ENCODE results near the gene ANKRD33B.

ANKRD33B gene

DNA sequence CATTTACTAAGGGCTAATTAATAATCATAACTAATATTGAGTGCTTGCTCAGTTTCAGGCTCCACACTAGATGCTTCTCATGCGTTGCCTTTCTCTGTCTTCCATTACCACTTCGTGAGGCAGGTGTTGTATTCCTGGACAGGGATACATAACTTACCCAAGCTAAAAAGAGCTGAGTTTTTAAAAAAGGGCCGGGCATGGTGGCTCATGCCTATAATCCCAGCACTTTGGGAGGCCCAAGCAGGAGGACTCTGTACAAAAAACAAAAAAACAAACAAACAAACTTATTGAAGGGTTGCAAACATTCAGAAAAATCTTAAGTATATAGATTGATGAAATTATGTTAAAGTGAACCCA is 12.1 kb upstream of the ANKRD33B start:
- TF ChIP-seq, protein P1, sequence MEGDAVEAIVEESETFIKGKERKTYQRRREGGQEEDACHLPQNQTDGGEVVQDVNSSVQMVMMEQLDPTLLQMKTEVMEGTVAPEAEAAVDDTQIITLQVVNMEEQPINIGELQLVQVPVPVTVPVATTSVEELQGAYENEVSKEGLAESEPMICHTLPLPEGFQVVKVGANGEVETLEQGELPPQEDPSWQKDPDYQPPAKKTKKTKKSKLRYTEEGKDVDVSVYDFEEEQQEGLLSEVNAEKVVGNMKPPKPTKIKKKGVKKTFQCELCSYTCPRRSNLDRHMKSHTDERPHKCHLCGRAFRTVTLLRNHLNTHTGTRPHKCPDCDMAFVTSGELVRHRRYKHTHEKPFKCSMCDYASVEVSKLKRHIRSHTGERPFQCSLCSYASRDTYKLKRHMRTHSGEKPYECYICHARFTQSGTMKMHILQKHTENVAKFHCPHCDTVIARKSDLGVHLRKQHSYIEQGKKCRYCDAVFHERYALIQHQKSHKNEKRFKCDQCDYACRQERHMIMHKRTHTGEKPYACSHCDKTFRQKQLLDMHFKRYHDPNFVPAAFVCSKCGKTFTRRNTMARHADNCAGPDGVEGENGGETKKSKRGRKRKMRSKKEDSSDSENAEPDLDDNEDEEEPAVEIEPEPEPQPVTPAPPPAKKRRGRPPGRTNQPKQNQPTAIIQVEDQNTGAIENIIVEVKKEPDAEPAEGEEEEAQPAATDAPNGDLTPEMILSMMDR (conservative IDR thresholded peaks at IDR 0.05; ENCODE audit: low read depth, low read length), result no peak
- no peak for DNase-seq (ENCODE audit: low read depth)

DNA sequence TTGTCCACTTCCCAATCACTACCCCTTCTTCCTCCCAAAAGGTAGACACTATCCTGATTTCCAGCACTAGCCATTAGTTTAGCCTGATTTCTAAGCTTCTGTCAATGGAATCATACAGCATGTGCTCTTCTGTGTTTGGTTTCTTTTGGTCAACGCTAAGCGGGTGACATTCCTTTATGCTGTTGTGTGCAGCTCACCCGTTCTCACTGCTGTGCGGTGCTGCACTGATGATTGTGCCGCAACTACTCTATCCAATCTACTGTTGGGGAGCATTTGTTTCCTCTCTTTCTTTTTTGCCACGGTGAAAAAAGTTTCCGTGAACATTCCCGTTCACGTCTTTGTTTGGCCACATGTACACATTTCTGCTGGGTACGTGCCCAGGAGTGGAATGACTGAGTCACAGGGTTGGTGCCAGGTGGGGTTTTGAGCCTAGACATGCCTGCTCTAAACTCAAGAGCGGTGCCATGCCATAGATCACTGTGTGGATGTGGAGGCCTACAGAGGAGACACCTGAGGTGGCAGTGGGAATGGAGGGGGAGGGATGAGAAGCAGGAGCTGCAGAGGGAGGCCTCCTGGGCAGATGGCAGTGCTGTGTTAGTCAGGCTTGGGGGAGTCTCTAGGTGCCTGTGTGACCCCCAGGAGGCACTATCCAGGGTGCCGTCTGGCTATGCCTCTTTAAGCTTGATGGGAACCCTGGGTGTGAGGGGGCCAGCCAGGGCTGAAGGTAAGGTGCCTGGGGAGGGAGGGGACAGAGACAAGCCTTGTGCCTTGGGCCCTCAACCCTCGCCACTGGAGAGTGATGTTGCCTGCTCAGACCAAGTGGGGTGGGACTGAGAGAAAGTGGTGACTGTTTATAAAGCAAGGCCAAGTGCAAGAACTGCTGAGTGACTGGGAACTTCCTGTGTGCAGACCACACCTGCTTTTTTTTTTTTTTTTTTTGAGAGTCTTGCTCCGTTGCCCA is 11.4 kb upstream of the ANKRD33B start:
- TF ChIP-seq, protein P1 (conservative IDR thresholded peaks at IDR 0.05; ENCODE audit: low read depth, low read length), result no peak
- DNase-seq (ENCODE audit: low read depth), result no peak
- no peak overlapping the region for H3K4me3 ChIP-seq (ENCODE audit: low read length)

More for the DNA sequence above, 12.1 kb upstream of the ANKRD33B start:
- H3K4me3 ChIP-seq (ENCODE audit: low read length), result no peak overlapping the region

DNA sequence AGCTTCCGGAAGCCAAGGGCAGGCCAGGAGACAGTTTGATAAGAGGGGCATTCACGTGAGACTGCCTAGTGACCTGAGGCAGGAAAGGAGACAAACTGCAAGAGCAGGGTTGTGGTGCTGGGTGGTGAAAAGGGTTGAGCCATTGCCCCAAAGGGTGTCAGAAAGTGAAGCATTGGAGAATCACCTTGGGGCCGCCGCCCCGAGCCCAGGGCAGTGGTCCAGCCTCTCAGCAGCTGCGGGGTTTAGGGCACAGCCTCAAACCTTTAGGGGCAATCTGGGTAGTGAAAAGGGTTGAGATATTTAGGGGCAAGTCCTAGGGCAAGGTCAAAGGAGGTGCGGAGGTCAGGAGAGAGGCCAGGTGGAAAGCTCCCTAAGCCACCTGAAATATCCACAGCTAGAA is 10.4 kb upstream of the ANKRD33B start:
- H3K4me3 ChIP-seq (ENCODE audit: low read length), result no peak overlapping the region
- TF ChIP-seq, protein P1 (conservative IDR thresholded peaks at IDR 0.05; ENCODE audit: low read depth, low read length), result no peak
- DNase-seq (ENCODE audit: low read depth), result no peak

DNA sequence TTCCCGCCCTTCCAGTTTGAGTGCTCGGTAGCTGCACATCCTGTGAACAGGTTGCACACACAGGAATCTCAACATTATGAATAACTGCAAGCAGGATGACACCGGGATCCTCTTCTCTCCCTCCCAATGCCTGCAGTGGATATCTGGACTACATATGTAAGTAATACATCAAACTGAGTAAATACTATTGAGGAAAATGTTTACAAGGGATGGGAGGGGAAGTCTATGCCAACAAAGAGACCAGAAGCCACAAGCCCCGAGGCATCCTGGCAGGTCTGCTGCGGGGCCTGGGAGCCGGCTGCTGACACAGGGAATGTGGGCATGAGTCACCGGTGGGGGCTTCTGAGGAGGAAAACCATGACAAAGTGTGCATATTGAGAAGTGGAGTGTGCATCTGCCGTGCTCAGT is 8.6 kb upstream of the ANKRD33B start:
- no peak overlapping the region for H3K4me3 ChIP-seq (ENCODE audit: low read length)
- DNase-seq (ENCODE audit: low read depth), result peak; percentile 51
- TF ChIP-seq, protein P1 (conservative IDR thresholded peaks at IDR 0.05; ENCODE audit: low read depth, low read length), result no peak

DNA sequence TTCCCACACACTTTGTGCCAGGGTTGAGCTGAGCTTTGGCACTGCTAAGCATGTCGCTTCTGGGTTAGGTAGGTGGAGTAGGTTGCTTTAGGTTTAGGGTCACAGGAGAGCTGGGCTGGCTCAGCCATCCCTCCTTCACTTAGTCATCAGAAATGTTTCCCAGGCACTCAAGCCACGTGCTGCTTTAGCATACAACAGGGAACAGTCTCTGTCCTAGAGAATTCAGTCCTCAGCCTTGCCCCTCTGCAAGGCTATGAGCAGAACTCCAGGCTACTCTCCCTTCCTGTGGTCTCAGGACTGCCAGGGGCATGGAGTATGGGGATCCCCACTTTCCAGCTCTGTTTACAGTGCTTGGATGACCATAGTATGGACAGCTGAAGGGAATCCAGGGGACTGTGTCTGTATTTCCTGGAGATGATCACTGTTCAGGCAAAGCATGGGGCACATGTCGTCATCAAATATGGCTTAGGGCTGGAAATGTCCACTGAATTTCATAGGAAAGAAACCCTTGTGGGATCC is 7.5 kb upstream of the ANKRD33B start:
- DNase-seq (ENCODE audit: low read depth), result peak; percentile 68

DNA sequence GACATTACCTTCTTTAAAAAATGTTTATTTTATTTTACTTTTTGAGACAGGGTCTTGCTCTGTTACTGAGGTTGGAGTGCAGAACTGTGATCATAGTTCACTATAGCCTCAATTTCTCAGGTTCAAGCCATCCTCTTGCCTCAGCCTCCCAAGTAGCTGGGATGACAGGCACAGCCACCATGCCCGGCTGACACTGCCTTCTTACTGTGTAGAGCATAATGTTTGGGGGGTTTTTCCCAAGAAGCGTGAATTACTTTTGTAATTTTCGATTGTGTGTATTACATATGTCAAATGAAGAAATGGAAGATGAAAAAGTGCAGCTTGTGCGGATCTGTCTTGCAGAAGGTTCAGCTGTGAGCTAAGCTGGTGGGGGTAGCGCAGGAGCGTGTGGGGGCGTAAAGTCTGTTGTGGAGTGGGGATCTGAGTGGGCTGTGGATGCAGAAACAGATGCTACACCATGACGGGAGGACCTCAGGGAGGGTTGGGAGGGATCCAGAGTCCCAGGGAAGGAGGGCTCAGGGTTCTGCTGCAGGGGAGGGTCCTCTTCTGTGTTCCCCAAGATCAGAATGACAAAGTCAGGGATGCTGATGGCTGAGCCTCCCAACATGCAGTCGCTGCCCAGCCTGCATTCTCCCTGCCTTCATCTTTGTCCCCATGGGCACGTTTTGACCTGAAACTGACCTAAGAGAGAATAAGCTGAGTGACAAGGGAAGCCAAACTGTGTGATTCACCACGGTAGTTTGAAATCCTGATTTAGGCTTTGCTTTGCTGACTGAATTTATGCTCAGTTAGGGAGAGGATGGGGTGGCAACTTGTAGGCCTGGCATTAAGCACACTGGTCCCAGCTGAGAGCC is 6.8 kb upstream of the ANKRD33B start:
- no peak overlapping the region for H3K4me3 ChIP-seq (ENCODE audit: low read length)
- TF ChIP-seq, protein P1 (conservative IDR thresholded peaks at IDR 0.05; ENCODE audit: low read depth, low read length), result no peak
- no peak for DNase-seq (ENCODE audit: low read depth)

More for the DNA sequence above, 7.5 kb upstream of the ANKRD33B start:
- no peak overlapping the region for H3K4me3 ChIP-seq (ENCODE audit: low read length)
- TF ChIP-seq, protein P1 (conservative IDR thresholded peaks at IDR 0.05; ENCODE audit: low read depth, low read length), result no peak

All from retinal pigment epithelial cell (primary cell).